Panc1 (cell line): ENCODE results near the gene PLA2G4F.

Experiments used
- CTCF ChIP-seq: fragments of 450-650 bp; IDR thresholded peaks from 2 replicates; pipeline ENCODE4 v1.5.1; 2017; ENCODE audit warnings: mild to moderate bottlenecking
- POLR2AphosphoS5 ChIP-seq: IDR thresholded peaks from 2 replicates; pipeline ENCODE4 v1.6.1; 2012; ENCODE audit warnings: mild to moderate bottlenecking, low read depth, low read length, moderate library complexity
- SIN3A ChIP-seq: IDR thresholded peaks from 2 replicates; pipeline ENCODE4 v1.6.1; 2012; ENCODE audit warnings: low read depth, mild to moderate bottlenecking, low read length, moderate library complexity, borderline replicate concordance; ENCODE audit not compliant: insufficient read depth

- no peak for TF ChIP-seq CTCF
- no peak for TF ChIP-seq POLR2AphosphoS5
- no peak for TF ChIP-seq SIN3A
Measured at GRCh38 chr15:42171795-42172194, 15.4 kb upstream of the PLA2G4F start.
